Fibroblast of the conjunctiva (primary cell): ENCODE data around the gene CEL.
"Not testable (repeated sequence)": the region's sequence is repeated elsewhere in the genome, so short reads cannot be mapped to it uniquely, and the experiment has no call there.

Source experiments
- DNase-seq: peaks from one replicate; pipeline ENCODE4 v3.0.0-alpha.2; 2010; ENCODE audit warnings: low read depth

CEL gene

GRCh38 chr9:133086212-133086860 lies 24.6 kb downstream of the CEL start:
- DNase-seq, result not testable (repeated sequence)

- DNase-seq, result no peak
Measured at GRCh38 chr9:133086894-133087293, 25.1 kb downstream of the CEL start.

- no peak for DNase-seq
Measured at GRCh38 chr9:133087429-133088145, 25.8 kb downstream of the CEL start.

GRCh38 chr9:133088146-133088750 lies 26.5 kb downstream of the CEL start:
- DNase-seq, result no peak

- no peak for DNase-seq
Measured at GRCh38 chr9:133088756-133089155, 27.0 kb downstream of the CEL start.

GRCh38 chr9:133089271-133089671 lies 27.5 kb downstream of the CEL start:
- DNase-seq, result no peak

- DNase-seq, result no peak
Measured at GRCh38 chr9:133090187-133090586, 28.4 kb downstream of the CEL start.

GRCh38 chr9:133090752-133091385 lies 29.1 kb downstream of the CEL start:
- DNase-seq, result no peak

- not testable (repeated sequence) for DNase-seq
Measured at GRCh38 chr9:133094351-133094750, 32.6 kb downstream of the CEL start.

GRCh38 chr9:133094842-133095393 lies 33.1 kb downstream of the CEL start:
- DNase-seq, result no peak

GRCh38 chr9:133098104-133098754 lies 36.4 kb downstream of the CEL start:
- no peak for DNase-seq

- no peak for DNase-seq
Measured at GRCh38 chr9:133098871-133099270, 37.1 kb downstream of the CEL start.

- no peak for DNase-seq
Measured at GRCh38 chr9:133099726-133100505, 38.1 kb downstream of the CEL start.

- DNase-seq, result no peak
Measured at GRCh38 chr9:133100506-133101355, 39.0 kb downstream of the CEL start.

- DNase-seq, result no peak
Measured at GRCh38 chr9:133101356-133102189, 39.8 kb downstream of the CEL start.

- DNase-seq, result no peak
Measured at GRCh38 chr9:133102190-133103021, 40.6 kb downstream of the CEL start.

- no peak for DNase-seq
Measured at GRCh38 chr9:133103183-133103986, 41.6 kb downstream of the CEL start.
